HG02623 (cell line): ENCODE measurements around the gene YPEL1.
"Not testable (repeated sequence)": the region's sequence is repeated elsewhere in the genome, so short reads cannot be mapped to it uniquely, and the experiment has no call there.

Source experiments
- ATAC-seq: cut with Tn5 transposase; IDR thresholded peaks from one replicate; pipeline ENCODE4 v1.9.1; 2021; ENCODE audit warnings: moderate library complexity; ENCODE audit not compliant: unreplicated experiment

YPEL1 gene

DNA sequence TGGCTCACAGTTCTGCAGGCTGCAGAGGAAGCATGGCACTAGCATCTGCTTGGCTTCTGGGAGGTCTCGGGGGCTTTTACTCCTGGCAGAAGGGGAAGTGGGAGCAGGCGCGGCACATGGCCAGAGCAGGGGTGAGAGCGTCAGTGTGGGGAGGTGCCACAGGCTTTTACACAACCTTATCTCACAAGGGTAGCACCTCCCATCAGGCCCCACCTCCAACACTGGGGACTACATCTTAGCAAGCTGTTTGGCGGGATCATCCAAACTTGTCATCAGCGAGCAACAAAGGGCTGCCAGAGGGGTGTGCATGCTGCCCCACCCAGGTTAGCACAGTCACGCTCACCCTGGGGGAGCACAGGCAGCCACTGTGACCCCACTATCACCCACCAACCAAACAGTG lies 18.9 kb upstream of the YPEL1 start:
- ATAC-seq: no peak

DNA sequence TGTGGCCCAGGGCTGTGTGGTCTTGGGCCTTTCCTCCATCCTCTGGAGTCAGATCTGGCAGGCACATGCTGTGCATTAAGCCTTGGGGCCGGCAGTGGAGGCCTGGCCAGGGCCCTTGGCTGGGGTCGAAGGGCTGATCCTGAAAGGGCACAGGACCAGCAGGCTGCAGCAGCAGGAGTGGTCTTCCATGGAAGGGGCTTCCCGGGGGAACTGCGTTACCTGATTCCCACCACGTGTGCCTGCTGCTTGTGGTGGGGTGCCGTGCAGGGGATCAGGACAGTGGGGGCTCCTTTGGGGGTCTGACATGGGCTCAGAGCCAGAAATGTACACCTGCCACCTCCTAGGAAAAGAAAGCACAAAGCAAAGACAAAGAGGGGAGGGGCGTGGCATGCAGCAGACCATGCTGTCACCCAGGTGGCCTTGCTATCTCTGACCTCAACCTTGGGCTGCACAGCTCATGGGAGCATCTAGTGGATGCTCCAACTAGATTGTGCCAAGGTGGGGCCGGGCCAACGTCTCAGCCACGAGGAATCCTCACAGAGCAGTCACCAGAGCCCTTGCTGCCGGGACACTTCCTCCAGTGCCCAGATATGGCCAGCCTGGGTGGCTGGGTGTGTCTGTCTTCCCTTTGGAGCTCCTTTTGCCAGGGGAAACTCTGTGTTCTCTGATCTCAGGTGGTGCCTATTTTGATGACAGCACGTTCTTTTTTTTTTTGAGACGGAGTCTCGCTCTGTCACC lies 17.9 kb upstream of the YPEL1 start:
- ATAC-seq: no peak

GRCh38 chr22:21752276-21752675 lies 16.7 kb upstream of the YPEL1 start:
- ATAC-seq: no peak

DNA sequence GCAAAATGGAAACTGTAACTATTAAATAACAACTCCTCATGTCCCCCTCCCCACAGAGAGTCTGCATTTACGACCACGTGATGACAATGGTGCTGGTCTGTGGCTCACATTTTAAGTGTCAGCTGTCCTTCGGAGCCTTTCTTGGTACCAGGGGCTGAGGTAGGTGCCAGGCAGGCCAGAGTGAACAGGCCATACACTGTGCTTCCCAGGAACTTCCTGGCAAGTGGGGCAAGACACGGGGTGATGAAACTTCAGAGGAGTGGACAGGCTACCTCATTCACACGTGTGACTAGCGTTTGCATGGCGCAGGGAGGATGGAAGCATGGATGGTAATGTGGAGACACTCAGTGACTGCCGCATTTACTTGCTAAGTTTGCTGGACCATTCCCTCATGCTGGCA lies 10.4 kb upstream of the YPEL1 start:
- ATAC-seq: no peak

DNA sequence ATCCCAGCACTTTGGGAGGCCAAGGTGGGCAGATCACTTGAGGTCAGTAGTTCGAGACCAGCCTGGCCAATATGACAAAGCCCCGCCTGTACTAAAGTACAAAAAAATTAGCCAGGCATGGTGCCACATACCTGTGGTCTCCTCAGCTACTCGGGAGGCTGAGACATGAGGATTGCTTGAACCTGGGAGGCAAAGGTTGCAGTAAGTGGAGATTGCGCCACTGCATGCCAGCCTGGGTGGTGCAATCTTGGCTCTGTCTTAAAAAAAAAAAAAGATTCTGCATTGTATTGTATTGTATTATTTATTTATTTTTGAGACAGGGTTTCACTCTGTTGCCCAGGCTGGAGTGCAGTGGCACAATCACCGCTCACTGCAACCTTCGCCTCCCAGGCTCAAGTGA lies 9.3 kb upstream of the YPEL1 start:
- ATAC-seq: not testable (repeated sequence)

DNA sequence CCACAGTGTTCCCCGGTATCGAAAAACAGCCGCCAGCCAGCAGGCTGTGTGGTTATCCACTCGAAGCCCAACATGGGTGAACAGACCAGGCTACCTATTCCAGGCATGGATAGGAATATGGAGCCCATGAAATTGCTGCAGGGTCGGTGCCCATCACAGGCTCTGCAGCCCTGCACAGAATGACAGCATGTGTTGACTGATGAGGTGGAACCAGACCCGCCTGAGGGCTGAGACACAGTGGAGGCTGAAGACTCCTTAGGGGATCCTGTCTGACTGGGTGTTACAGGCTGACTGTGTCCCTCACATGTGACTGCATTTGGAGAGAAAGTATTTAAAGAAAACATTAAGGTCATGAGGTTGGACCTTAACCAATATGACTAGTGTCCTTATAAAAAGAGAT lies 6.2 kb upstream of the YPEL1 start:
- no peak for ATAC-seq

DNA sequence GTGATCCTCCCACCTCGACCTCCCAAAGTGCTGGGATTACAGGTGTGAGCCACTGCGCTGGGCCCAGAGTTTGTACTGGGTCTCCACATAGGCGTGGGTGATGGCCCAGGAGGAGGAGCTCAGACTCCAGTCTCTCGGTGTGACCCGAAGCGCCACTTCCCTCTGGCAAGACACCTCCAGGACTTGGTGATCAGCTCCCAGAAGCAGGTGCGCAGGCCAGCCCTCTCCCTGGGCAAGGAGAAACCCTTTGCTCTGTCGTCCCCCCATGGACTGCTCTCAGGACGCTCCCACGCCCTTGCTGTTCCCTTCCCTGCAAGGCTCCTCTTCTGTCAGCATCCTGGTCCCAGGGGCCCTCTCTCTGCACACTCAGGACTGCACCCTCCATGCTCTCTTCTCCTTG lies 5.5 kb upstream of the YPEL1 start:
- ATAC-seq: no peak

DNA sequence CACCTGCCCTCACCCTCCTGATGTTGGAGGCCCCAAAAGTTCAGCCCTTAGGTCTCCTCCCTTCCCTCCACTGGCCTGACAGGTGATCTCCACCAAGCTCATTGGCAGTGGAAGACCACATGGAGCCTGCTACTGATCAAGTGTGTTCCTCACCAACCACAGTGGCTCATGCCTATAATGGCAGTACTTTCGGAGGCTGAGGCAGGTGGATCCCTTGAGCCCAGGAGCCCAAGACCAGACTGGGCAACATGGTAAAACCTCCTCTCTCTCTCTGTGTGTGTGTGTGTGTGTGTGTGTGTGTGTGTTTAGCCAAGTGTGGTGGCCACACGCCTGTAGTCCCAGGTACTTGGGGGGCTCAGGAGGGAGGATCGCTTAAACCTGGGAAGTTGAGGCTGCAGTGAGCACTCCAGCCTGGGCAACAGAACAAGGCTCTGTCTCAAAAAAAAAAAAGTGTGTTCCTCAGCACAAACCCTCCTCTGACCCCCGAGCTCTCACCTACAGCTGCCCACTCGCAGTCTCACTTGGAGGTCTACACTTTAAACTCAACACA lies 4.3 kb upstream of the YPEL1 start:
- no peak for ATAC-seq

DNA sequence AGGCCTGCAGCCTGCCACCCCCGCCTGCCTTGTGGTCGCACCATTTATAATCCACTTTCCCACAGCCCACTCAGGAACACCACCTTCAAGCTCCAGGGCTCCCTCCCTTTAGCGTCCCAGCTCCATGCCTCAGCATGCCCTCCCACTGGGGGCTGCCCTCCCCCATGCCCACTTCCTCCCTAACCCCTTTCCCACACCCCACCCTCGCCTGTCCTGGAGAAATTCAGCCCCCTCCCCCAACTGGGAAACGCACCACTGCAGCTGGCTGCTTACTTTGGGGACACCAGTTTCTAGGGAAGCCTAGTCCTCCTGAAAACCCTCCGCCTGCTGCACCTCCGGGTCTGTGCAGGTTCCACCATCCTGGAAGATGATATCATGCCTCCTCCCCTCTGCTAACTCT lies 3.4 kb upstream of the YPEL1 start:
- no peak for ATAC-seq

DNA sequence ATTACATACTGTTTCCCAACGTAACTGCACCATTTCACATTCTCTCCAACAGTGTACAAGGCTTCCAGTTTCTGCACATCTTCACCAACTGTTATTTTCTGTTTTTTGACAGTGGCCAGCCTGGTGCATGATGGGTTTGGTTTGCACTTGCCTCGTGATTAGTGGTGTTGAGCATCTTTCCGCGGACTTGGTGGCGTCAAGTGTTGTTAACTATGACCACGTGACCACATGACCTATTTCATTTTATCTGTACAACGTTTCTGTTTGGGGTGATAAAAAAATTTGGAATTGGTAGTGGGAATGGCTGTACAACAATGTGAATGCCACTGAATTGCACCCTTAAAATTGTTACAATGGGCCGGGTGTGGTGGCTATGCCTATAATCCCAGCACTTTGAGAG lies 2.5 kb upstream of the YPEL1 start:
- no peak for ATAC-seq

DNA sequence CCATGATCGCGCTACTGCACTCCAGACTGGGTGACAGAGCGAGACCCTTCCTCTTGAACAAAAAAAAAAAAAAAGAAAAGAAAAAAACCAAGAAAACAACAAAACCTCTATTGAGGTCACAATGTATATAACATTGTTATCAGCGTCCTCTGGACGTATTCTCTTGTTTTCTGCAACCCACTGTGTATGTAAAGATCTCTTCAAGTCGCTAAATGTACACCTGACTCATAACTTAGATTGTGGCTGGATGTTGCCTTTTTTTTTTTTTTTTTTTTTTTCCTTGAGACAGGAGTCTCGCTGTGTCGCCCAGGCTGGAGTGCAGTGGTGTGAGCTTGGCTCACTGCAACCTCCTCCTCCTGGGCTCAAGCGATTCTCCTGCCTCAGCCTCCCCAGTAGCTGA lies 1.4 kb upstream of the YPEL1 start:
- no peak for ATAC-seq

DNA sequence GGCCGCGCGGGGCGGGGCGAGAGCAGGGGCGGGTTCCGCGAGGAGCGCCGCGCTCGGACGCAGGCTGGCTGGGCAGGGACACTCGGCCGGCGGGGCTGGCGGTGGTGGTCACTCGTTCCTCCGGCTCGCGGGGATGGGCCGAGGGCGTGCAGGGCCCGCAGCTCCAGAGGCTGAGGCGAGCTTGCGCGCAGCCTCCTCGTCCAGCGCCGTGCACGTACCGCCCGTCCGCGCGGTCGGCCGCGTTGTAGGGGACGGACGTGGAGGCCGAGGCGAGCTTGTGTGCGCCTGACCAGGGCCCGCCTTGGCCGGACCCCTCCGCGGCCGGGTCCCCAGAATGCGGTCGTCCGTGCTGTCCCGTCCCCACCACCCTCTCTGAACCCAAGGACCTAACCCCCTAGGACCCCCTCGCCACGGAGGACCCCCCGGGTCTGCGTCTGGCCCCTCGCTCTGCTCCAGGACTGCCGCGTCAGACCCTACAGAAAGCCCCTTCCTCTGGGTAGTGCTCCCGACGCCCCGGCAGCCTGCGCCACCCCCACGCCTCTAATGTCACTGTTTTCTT lies 569 bp upstream of the YPEL1 start:
- no peak for ATAC-seq

DNA sequence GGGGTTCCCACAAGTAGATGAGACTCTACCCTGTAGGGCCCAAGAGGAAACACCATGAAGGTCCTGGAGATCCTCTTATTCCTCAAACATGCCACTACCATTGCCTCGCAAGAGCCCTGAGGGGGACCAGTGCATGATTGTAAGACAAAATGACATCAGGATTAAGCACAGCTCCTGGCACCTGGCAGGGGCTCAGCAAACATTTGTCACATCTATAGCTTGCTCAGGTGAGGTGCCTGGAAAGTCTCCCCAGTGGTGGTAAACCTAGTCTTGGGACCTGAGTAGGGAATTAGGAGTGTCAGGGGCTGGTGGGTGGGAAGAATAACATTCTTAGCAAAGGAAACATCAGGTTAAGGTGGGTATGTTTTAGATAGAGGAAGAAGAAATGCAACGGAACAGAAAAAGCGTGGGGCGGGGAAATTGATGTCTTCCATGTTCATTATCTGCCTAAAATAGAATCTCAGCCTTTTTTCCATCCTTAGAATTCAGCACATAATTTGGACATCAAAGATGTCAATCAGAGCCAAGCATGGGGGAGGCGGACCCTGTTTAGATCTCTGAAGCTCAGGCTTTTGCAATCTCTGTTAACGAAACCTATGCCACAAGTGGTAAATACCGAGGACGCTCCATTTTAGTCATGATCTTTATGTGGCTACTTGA lies 924 bp downstream of the YPEL1 start:
- ATAC-seq: no peak

GRCh38 chr22:21731503-21731902 lies 4.1 kb downstream of the YPEL1 start:
- ATAC-seq: no peak

DNA sequence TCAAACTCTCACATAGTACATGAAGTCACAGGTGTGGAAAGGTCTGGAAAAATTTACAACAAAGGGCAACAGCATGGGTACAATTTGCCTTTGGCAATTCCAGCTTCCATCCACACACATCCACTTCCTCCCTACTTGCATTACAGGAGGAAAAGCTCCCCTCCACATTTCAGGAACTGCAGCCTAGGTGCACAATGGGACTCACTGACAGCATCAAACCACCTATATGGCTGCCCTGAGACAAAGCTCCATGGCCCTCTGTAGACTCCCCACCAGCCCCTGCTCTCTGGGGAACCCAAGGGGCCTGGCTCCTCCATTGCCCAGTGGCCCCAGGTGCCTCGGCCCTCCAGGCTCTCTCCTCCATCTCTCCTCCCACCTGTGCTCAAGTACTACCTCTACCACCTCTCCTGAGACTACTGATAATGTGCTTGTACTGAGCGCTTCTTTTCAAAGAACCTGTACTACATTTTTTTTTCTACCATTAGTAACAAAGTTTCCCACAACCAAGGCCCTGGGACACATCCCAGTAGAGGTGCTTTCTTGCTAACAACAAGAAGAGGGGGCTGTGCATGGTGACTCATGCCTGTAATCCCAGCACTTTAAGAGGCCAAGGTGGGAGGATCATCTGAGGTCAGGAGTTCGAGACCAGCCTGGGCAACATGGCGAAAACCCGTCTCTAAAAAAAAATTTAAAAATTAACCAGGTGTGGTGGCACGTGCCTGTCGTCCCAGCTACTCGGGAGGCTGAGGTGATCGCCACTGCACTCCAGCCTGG lies 4.9 kb downstream of the YPEL1 start:
- ATAC-seq: no peak

GRCh38 chr22:21729184-21729583 lies 6.4 kb downstream of the YPEL1 start:
- not testable (repeated sequence) for ATAC-seq

GRCh38 chr22:21728270-21728669 lies 7.3 kb downstream of the YPEL1 start:
- no peak for ATAC-seq

DNA sequence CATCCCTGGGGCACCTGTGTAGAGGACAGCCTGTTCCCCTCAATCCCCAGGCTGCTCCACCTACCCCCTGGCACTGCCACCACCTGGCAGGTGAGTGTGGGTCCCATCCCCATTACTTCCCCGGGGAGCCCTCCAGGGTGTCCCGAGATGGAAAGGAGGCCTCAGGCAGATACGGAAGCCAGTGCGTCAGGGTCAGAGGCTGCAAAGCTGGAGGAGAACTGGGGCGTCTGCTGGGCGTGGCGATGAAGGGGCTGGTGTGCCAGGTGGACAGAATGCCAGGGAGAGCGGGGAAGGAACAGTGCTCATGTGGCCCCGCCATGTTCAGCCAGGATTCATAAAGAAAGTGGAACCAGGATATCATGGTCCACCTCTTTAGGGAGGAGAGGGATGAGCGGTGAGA lies 7.8 kb downstream of the YPEL1 start:
- no peak for ATAC-seq

DNA sequence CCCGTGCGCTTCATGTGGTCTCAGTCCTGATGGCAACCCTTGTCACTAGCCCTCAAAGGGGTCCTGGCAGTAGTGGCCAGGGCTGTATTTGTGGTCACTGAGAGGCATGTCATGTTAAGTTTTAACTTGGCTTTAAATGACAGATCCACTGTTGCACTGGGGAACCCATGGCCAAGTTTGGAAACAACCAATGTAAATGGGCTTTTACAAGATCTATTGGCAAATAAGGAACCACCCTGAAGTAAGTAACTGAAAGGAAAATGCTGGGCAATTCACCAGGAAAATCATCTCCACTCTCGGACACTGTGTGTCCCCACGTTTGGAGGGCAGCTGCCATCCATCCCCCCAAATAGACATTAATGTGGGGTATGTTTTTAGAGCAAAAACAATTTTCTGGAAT lies 8.4 kb downstream of the YPEL1 start:
- no peak for ATAC-seq

DNA sequence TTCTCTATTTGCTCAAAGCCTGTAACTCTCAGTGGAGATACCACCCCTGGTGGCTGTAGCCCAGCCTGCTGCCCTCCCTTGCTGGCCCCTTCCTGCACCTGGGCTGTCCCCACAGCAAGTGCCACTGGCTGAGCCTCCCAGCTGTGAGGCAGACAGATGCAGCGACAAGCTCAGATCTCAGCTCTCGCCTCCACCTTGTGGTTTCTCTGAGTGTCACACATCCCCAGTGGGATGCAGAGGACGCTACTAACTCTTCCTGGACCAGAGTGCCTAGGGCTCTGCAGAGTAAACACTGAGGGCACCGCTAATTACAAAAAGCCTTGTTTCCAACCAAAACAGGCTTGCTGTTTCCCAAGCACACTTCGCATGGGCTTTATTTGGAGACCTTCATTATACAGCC lies 8.9 kb downstream of the YPEL1 start:
- ATAC-seq: no peak

GRCh38 chr22:21725956-21726649 lies 9.5 kb downstream of the YPEL1 start:
- ATAC-seq: no peak
